Activated CD4-positive, alpha-beta T cell treated with anti-CD3 and anti-CD28 coated beads, Interleukin-2, amount 50 U/mL, for 16 hours (primary cell): ENCODE measurements around the gene KRTAP15-1.
A peak's percentile ranks its signal among the peaks of the same experiment; 100 is the strongest.

Experiments
- DNase-seq: peaks from one replicate; pipeline ENCODE4 v3.0.0-alpha.2; 2020

KRTAP15-1 gene

GRCh38 chr21:30439975-30440374 lies at the start of gene KRTAP15-1:
TSS of gene KRTAP15-1 (plus strand) at chr21:30440275. CDS start at chr21:30440328, 53 bp downstream.
- no peak for DNase-seq

GRCh38 chr21:30391492-30392025 lies 48.5 kb upstream of the KRTAP15-1 start:
- no peak for DNase-seq

- no peak for DNase-seq
These were observed 44.3 kb upstream of the KRTAP15-1 start, which contains the start of gene KRTAP13-1 for GRCh38 chr21:30395731-30396130. TSS of gene KRTAP13-1 (plus strand) at chr21:30396031. CDS start at chr21:30396087, 56 bp downstream.

GRCh38 chr21:30408782-30409494 lies 31.1 kb upstream of the KRTAP15-1 start:
- DNase-seq: peak; percentile 49

- DNase-seq: no peak
These were observed 24.1 kb upstream of the KRTAP15-1 start for GRCh38 chr21:30415993-30416392.

- DNase-seq: no peak
These were observed 14.2 kb upstream of the KRTAP15-1 start, which contains the start of gene KRTAP13-3 for GRCh38 chr21:30425826-30426225. TSS of gene KRTAP13-3 (minus strand) at chr21:30425926. CDS start at chr21:30425912, 14 bp downstream.

- no peak for DNase-seq
These were observed 13.3 kb upstream of the KRTAP15-1 start for GRCh38 chr21:30426731-30427130.

GRCh38 chr21:30430170-30430655 lies 9.9 kb upstream of the KRTAP15-1 start, which contains the start of gene KRTAP13-4:
TSS of gene KRTAP13-4 (plus strand) at chr21:30430220. CDS start at chr21:30430276, 56 bp downstream.
- no peak for DNase-seq

- peak; percentile 37 for DNase-seq
These were observed 5.9 kb upstream of the KRTAP15-1 start for GRCh38 chr21:30434033-30434631.

- no peak for DNase-seq
These were observed 3.0 kb upstream of the KRTAP15-1 start for GRCh38 chr21:30437010-30437565.

GRCh38 chr21:30443226-30443625 lies 3.2 kb downstream of the KRTAP15-1 start:
- DNase-seq: no peak

- DNase-seq: no peak
These were observed 4.1 kb downstream of the KRTAP15-1 start for GRCh38 chr21:30444204-30444603.

- no peak for DNase-seq
These were observed 7.0 kb downstream of the KRTAP15-1 start for GRCh38 chr21:30447056-30447455.

- no peak for DNase-seq
These were observed 8.4 kb downstream of the KRTAP15-1 start for GRCh38 chr21:30448514-30448913.

GRCh38 chr21:30463713-30464112 lies 23.6 kb downstream of the KRTAP15-1 start:
- DNase-seq: no peak

GRCh38 chr21:30468900-30469714 lies 29.0 kb downstream of the KRTAP15-1 start:
- DNase-seq: no peak

GRCh38 chr21:30478004-30478403 lies 37.9 kb downstream of the KRTAP15-1 start:
- no peak for DNase-seq

GRCh38 chr21:30479259-30479658 lies 39.2 kb downstream of the KRTAP15-1 start:
- no peak for DNase-seq

GRCh38 chr21:30480145-30480544 lies 40.1 kb downstream of the KRTAP15-1 start, which contains the start of gene KRTAP19-1:
TSS of gene KRTAP19-1 (minus strand) at chr21:30480367. CDS start at chr21:30480317, 50 bp downstream.
- DNase-seq: no peak

- DNase-seq: no peak
These were observed 42.1 kb downstream of the KRTAP15-1 start for GRCh38 chr21:30482130-30482529.

- DNase-seq: no peak
These were observed 46.1 kb downstream of the KRTAP15-1 start for GRCh38 chr21:30486180-30486579.

GRCh38 chr21:30487336-30487735 lies 47.3 kb downstream of the KRTAP15-1 start, which contains the start of gene KRTAP19-2:
TSS of gene KRTAP19-2 (minus strand) at chr21:30487436. CDS start at chr21:30487348, 88 bp downstream.
- no peak for DNase-seq
